GM12874 (cell line): Measurements from ENCODE around the gene CPXM1.

Source experiments
- TF ChIP-seq, protein P1 (sequence below): IDR thresholded peaks from 2 replicates; pipeline ENCODE4 v1.5.1; 2011; ENCODE audit warnings: low read depth, mild to moderate bottlenecking, control low read depth, low read length, moderate library complexity; ENCODE audit not compliant: insufficient read depth

CPXM1 gene

DNA sequence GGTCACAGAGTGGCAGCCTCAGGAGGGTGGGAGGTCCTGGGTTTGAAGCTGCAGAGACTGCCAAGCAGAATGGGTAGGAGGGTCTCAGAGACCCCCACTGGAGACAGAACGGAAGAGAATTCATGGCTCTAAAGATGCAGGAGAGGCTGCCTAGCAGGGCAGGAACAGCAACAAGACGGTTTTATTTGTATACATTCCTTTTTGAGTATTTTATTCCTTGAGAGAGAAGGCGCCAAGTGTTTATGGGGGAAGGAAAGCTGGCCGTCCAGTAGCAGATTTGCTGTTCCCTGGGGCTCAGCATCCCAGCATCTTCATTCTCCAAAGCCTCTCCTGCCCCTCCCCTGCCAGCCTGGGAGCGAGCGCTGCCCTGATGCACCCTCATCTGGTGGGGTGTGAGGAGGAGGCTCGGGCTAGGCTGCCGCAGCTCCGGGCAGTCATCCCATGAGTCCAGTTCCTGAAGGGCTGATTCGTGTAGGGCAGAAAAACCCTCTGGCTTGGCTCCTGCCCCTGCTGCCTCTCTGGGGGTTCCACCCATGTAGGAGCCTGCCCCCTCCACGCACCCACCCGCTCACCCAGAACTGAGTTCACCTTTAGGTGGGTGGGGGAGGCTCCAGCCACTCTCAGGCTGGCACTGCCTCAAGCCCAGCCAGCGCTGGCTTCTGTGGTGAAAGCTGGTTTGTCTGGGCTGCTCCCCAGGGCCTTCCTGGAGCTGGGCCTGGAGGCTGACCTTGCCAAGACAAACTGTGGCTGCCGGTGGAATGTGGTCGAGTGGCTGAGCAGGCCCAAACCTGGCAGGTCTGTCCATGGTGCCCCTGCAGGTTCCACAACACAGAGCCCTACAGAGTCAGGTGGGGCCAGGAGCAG, 32.4 kb downstream of the CPXM1 start:
- TF ChIP-seq, protein P1, sequence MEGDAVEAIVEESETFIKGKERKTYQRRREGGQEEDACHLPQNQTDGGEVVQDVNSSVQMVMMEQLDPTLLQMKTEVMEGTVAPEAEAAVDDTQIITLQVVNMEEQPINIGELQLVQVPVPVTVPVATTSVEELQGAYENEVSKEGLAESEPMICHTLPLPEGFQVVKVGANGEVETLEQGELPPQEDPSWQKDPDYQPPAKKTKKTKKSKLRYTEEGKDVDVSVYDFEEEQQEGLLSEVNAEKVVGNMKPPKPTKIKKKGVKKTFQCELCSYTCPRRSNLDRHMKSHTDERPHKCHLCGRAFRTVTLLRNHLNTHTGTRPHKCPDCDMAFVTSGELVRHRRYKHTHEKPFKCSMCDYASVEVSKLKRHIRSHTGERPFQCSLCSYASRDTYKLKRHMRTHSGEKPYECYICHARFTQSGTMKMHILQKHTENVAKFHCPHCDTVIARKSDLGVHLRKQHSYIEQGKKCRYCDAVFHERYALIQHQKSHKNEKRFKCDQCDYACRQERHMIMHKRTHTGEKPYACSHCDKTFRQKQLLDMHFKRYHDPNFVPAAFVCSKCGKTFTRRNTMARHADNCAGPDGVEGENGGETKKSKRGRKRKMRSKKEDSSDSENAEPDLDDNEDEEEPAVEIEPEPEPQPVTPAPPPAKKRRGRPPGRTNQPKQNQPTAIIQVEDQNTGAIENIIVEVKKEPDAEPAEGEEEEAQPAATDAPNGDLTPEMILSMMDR, result no peak

DNA sequence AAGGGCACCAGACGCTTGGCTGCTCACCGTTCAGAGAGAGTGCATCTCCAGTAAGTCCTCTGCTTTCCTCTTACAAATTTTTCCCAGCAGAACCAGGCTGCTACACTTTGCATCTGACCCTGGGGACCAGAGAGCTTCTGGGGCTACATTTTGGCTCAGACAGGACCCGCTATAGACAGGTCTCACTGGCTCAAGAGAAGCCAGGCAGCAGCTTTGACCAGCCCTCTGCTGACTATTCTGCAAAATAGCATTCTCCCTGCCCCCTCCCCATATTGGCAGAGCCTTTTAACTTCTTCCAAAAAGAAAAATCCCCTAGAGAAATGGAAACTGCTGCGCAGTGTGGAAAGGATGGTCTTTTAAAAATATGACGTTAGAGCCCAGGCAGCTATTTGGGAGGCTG, 37.2 kb downstream of the CPXM1 start:
- TF ChIP-seq, protein P1, result no peak

DNA sequence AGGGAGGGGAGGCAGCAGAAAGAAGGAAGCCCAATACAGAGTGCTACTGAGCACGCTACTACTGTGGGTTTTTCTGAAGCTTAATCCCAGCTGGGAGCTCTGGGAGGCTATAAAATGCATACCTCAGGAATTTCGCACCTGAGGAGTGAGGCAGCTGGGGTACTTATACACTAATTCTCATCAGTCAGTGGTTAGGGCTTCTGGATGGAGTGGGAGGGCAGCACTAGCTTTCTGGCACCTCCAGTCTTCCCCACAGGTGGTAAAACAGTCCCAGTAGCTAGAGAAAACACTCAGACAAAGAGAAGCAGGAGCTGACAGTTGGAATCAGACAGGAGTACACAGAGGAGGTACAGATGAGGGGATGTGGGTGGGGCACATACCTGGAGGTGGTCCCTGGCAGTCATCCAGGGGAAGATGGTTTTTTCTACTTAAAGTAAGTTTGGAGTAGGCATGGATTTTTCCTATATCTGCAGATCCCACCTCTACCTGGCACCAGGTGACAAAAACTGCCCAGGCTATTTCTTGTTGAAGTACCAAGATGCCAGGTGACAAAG, 37.8 kb downstream of the CPXM1 start:
- TF ChIP-seq, protein P1, result no peak

DNA sequence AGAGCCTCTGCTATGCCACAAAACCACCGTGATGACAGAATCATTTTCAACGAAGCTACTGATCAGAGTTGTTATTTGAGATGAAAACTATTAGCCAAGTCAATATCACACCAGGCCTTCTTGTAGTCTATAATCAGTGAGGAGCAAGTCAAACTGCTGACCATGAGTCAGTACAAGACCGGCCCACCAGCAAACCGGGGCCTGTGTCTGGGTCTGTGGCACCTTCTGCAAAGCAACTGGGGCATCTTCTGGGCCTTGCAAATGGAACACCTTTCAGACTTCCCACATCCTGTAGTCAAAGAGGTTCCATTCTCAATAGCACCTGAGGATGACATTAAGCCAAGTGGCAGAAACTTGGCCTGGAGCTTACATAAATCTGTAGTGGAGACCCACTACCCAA, 38.5 kb downstream of the CPXM1 start:
- TF ChIP-seq, protein P1, result no peak

DNA sequence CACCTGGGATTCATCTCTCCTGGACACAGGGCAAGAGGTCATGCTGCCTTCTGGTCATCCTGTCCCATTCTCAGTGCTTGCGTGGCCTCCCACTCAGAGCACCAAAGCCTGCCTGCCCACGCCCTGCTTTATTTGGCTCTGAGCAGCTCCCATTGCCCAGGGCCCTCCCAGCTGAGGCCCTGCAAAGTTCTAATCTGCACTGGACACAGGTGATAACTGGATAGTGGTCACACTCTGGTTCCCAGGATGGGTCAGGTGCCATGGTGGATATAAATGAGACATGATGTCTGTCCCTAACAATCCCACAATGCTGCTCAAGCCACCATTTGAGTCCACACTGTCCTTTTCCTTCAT, 39.5 kb downstream of the CPXM1 start:
- TF ChIP-seq, protein P1, result no peak

DNA sequence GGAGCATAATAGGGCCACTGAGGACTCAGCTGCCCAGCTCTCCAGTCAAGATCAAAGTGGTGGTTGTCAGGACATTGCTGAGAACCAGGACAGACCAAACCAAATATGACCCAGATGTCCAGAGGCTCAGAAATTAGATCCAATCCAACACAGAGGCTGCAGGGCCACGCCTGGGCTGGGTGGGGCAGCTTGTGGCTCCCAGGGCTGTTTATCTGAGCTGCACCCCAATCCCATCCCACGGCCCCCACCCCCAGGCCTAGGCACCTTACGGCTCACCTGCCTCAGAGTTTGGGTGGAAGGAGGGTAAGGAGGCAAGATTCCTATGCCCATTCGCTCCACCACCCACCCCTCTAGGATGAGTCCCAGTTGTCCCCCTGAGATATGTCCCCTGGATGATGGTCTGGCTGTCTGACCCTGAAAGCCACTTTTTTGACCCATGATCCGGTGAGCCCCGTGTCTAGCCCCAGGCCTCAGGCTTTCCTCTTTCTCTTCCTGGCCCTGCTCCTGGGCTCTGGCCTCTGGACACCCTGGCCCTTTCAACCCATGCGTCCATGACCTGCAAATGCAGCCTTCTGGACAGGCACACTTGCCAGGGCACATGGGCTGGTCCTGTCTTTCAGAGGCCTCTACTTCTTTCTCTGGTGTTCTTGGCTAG, 40.0 kb downstream of the CPXM1 start:
- TF ChIP-seq, protein P1, result no peak

DNA sequence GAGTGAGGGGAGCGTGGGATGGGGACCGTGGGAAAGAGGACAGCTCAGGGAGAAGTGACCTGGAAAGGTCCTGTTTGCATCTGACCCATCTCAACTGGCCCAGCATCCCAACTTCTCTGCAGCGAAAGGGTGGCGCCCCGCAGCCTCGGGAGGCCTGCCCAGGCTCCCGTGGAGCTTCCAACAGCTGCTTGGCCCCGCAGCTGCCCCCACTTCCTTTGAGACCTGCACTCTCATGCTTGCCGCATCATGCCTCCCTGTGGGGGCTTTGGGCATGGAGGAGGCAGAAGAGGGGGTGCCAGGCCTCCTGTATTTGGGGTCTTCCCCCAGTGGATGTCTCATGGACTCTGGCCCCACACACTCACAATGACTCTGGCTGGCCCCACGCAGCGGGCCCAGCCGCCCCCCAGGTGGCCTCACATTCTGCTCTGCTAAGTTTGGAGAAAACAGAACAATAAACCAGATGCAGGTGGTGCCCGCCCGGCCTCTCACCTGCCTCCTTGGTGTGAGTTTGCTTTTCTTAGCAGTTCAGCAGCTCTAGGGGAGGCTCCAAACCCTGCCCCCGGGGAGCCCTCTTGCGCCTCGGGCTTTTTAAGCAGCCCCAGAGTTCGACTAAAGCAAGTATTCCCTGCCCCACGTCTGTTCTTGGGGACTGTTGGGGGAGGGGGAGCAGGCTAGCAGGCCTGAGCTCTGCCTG, 40.7 kb downstream of the CPXM1 start:
- TF ChIP-seq, protein P1, result no peak
